ENCODE data around the gene ADSS2.

Gene ADSS2

DNA sequence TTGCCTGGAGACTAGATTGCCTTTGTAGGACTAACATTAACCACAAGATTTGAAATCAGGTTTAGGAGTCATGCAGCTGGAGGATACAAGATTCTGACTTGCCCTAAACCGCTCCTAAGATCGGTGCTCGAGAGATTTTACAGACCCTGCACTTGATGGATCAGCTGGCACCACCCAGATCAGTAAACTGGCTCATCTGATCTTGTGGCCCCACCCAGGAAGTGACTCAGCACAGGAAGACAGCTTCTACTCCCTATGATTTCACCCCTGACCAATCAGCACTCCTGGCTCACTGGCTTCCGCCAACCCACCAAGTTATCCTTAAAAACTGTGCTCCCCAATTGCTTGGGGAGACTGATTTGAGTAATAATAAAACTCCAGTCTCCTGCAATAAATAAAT lies 8.5 kb upstream of the ADSS2 start:
- Histone ChIP-seq H3K9me3 (ENCODE audit: control insufficient read depth, low read length) (no peaks in the 10 kb centered on the region), H3K36me3 (ENCODE audit: control insufficient read depth, insufficient read depth, low read length) (no peaks in the 10 kb centered on the region), H2AFZ (peak overlapping the region; percentile 94), H3K27me3 (ENCODE audit: control insufficient read depth, insufficient read depth, low read length) (no peaks in the 10 kb centered on the region), H3K4me1 (no peaks in the 10 kb centered on the region), H3K79me2 (no peaks in the 10 kb centered on the region), H3K4me2 (ENCODE audit: low read length) (no peak overlapping the region), H3K9ac (no peak overlapping the region), H3K27ac (no peak overlapping the region), H3K4me3 (ENCODE audit: low read depth, low read length) (no peak overlapping the region)
- TF ChIP-seq, protein P1, sequence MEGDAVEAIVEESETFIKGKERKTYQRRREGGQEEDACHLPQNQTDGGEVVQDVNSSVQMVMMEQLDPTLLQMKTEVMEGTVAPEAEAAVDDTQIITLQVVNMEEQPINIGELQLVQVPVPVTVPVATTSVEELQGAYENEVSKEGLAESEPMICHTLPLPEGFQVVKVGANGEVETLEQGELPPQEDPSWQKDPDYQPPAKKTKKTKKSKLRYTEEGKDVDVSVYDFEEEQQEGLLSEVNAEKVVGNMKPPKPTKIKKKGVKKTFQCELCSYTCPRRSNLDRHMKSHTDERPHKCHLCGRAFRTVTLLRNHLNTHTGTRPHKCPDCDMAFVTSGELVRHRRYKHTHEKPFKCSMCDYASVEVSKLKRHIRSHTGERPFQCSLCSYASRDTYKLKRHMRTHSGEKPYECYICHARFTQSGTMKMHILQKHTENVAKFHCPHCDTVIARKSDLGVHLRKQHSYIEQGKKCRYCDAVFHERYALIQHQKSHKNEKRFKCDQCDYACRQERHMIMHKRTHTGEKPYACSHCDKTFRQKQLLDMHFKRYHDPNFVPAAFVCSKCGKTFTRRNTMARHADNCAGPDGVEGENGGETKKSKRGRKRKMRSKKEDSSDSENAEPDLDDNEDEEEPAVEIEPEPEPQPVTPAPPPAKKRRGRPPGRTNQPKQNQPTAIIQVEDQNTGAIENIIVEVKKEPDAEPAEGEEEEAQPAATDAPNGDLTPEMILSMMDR (IDR thresholded peaks at IDR 0.05): no peak

GRCh38 chr1:244458781-244459180 lies 7.1 kb upstream of the ADSS2 start:
- Histone ChIP-seq H2AFZ (no peak overlapping the region), H3K9ac (no peak overlapping the region), H3K4me2 (ENCODE audit: low read length) (no peak overlapping the region), H3K4me3 (ENCODE audit: low read depth, low read length) (no peak overlapping the region), H3K4me1 (no peaks in the 10 kb centered on the region), H3K79me2 (no peaks in the 10 kb centered on the region), H3K9me3 (ENCODE audit: control insufficient read depth, low read length) (no peaks in the 10 kb centered on the region), H3K27me3 (ENCODE audit: control insufficient read depth, insufficient read depth, low read length) (no peaks in the 10 kb centered on the region), H3K36me3 (ENCODE audit: control insufficient read depth, insufficient read depth, low read length) (no peaks in the 10 kb centered on the region), H3K27ac (no peak overlapping the region)
- TF ChIP-seq, protein P1 (IDR thresholded peaks at IDR 0.05): no peak

GRCh38 chr1:244456586-244456985 lies 4.9 kb upstream of the ADSS2 start:
- no peaks in the 10 kb centered on the region for H3K27me3 ChIP-seq (ENCODE audit: control insufficient read depth, insufficient read depth, low read length)
- H3K4me2 ChIP-seq (ENCODE audit: low read length): no peak overlapping the region
- H3K9me3 ChIP-seq (ENCODE audit: control insufficient read depth, low read length): no peaks in the 10 kb centered on the region
- TF ChIP-seq, protein P1 (IDR thresholded peaks at IDR 0.05): no peak
- no peaks in the 10 kb centered on the region for H3K79me2 ChIP-seq
- H3K4me1 ChIP-seq: no peaks in the 10 kb centered on the region
- H3K9ac ChIP-seq: no peak overlapping the region
- H3K4me3 ChIP-seq (ENCODE audit: low read depth, low read length): no peak overlapping the region
- no peak overlapping the region for H3K27ac ChIP-seq
- no peaks in the 10 kb centered on the region for H3K36me3 ChIP-seq (ENCODE audit: control insufficient read depth, insufficient read depth, low read length)
- H2AFZ ChIP-seq: no peak overlapping the region

GRCh38 chr1:244454412-244454811 lies 2.7 kb upstream of the ADSS2 start:
- TF ChIP-seq, protein P1 (IDR thresholded peaks at IDR 0.05): no peak
- H3K36me3 ChIP-seq (ENCODE audit: control insufficient read depth, insufficient read depth, low read length): no peaks in the 10 kb centered on the region
- no peaks in the 10 kb centered on the region for H3K27me3 ChIP-seq (ENCODE audit: control insufficient read depth, insufficient read depth, low read length)
- H3K4me2 ChIP-seq (ENCODE audit: low read length): no peak overlapping the region
- no peaks in the 10 kb centered on the region for H3K9me3 ChIP-seq (ENCODE audit: control insufficient read depth, low read length)
- H3K9ac ChIP-seq: no peak overlapping the region
- H3K4me1 ChIP-seq: no peaks in the 10 kb centered on the region
- H2AFZ ChIP-seq: peak overlapping the region; percentile 68
- H3K4me3 ChIP-seq (ENCODE audit: low read depth, low read length): no peak overlapping the region
- H3K27ac ChIP-seq: no peak overlapping the region
- H3K79me2 ChIP-seq: peaks cover 3% of the 10 kb centered on the region

- Histone ChIP-seq H2AFZ (peak overlapping the region; percentile 67), H3K9ac (no peak overlapping the region), H3K36me3 (ENCODE audit: control insufficient read depth, insufficient read depth, low read length) (no peaks in the 10 kb centered on the region), H3K9me3 (ENCODE audit: control insufficient read depth, low read length) (no peaks in the 10 kb centered on the region), H3K4me1 (no peaks in the 10 kb centered on the region), H3K4me3 (ENCODE audit: low read depth, low read length) (peak overlapping the region; percentile 83), H3K27me3 (ENCODE audit: control insufficient read depth, insufficient read depth, low read length) (no peaks in the 10 kb centered on the region), H3K4me2 (ENCODE audit: low read length) (peak overlapping the region; percentile 72), H3K27ac (peak overlapping the region; percentile 95), H3K79me2 (peaks cover 3% of the 10 kb centered on the region)
- TF ChIP-seq, protein P1 (IDR thresholded peaks at IDR 0.05): peak; percentile 50
Observed at GRCh38 chr1:244451951-244452795, 464 bp upstream of the ADSS2 start.

All from parathyroid adenoma (tissue), 2 donors.